Measurements from ENCODE around the gene KCNH1.

KCNH1 gene

GRCh38 chr1:210787800-210788199, 346.1 kb downstream of the KCNH1 start:
- TF ChIP-seq CTCF (IDR thresholded peaks at IDR 0.05): no peak

DNA sequence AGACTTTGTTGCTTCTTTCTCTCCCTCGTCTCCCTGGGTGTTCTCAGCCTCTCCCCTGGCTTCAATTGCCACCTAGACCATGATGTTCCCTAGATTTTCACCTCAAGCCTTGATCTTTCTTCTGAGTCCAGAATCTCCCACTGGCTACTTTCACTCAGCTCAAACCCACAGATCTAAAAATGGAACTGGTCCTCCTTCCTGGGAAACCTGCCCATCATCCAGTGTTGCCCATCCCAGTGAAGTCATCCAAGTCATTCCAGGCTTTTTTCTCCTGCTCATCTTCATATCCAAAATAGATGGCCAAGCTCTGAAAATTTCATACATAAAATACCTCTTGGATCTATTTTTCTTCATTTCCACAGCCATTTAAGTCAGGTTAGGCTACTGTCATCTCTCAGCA, 347.4 kb downstream of the KCNH1 start:
- TF ChIP-seq CTCF (IDR thresholded peaks at IDR 0.05): no peak

DNA sequence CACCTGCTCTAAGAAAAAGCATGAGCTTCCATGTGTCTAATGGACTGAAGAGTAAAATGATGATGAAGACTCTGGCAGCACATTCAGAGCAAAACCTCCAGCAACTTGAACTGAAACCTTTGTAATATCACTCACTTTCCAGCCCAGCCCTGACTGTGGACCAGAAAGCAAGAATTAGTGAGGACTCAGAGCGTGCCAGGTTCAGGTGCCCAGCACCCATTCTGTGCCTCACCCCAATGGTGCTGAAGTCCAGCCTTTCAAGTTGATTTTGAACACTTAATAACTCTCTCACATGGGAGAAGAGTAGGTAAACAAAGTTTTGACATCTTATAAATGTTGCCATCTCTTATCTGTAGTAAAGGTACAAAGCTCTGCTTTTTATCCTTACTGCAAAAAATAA, 350.0 kb downstream of the KCNH1 start:
- TF ChIP-seq CTCF (IDR thresholded peaks at IDR 0.05): no peak

- TF ChIP-seq CTCF (IDR thresholded peaks at IDR 0.05): no peak
These were observed 352.3 kb downstream of the KCNH1 start for GRCh38 chr1:210781652-210782051.

- TF ChIP-seq CTCF (IDR thresholded peaks at IDR 0.05): no peak
These were observed 354.7 kb downstream of the KCNH1 start for GRCh38 chr1:210779269-210779668.

DNA sequence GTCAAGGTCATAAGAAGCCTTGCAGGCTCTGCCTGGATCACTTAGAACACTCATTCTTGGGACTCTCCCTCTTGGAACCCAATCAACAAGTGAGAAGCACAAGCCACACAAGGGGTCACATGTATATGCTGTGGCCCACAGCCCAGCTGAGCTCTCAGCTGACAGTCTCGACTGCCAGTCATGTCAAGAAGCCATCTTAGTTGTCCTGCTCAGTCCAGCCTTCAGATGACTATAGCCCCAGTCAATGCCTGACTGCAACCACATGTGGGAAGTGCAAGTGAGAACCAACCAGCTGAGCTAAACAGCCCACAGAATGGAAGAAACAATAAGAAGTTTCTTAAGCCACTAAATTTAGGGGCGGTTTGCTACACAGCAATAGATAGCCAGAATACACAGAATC, 356.0 kb downstream of the KCNH1 start:
- TF ChIP-seq CTCF (IDR thresholded peaks at IDR 0.05): no peak

DNA sequence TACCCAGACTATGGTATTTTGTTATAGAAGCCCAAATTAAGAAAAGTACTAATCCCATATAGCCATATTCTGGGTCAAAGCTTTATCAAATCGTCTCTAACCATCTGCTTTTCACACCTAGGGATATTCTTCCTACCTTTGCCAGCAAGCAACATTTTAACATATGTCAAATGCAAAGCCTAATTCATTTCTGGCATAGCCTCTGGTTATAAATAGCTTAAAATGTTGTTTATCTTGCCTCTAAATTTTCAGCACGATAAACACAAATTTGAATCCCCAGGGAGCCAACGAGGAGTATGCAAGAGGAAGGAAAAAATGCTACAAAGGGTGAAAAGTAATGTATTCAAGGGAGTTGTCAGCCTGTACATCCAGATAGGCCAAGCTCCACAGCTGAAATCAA, 357.2 kb downstream of the KCNH1 start:
- TF ChIP-seq CTCF (IDR thresholded peaks at IDR 0.05): no peak

- no peak for TF ChIP-seq CTCF (IDR thresholded peaks at IDR 0.05)
These were observed 358.7 kb downstream of the KCNH1 start for GRCh38 chr1:210775289-210775688.
